GM13977 (cell line): Measurements from ENCODE around the gene AGGF1.
A peak's percentile ranks its signal among the peaks of the same experiment; 100 is the strongest.
"Not testable (repeated sequence)": the region's sequence is repeated elsewhere in the genome, so short reads cannot be mapped to it uniquely, and the experiment has no call there.

Source experiments
- DNase-seq: peaks from one replicate; pipeline ENCODE4 v3.0.0; 2012; ENCODE audit warnings: low spot score
- CTCF ChIP-seq: IDR thresholded peaks from 2 replicates; pipeline ENCODE4 v1.5.1; 2012; ENCODE audit warnings: mild to moderate bottlenecking, control low read depth; ENCODE audit not compliant: insufficient read depth; ENCODE audit errors: extremely low read depth, missing control alignments
- in situ Hi-C: fragments of 300-500 bp; cut with MboI; formaldehyde crosslinking; loops from one replicate; pipeline ENCODE4 v1.12.0; 2022; ENCODE audit warnings: low sequenced_read_pairs, low pct_unique_long_range_greater_than_20kb, mixed read lengths, inconsistent platforms; ENCODE audit not compliant: unreplicated experiment

Gene AGGF1

GRCh38 chr5:77066823-77067442 lies 36.7 kb downstream of the AGGF1 start:
- no peak for TF ChIP-seq CTCF
- in situ Hi-C loops = no loop called here
- DNase-seq = no peak

- no peak for TF ChIP-seq CTCF
Measured at GRCh38 chr5:77073667-77074066, 43.5 kb downstream of the AGGF1 start.

DNA sequence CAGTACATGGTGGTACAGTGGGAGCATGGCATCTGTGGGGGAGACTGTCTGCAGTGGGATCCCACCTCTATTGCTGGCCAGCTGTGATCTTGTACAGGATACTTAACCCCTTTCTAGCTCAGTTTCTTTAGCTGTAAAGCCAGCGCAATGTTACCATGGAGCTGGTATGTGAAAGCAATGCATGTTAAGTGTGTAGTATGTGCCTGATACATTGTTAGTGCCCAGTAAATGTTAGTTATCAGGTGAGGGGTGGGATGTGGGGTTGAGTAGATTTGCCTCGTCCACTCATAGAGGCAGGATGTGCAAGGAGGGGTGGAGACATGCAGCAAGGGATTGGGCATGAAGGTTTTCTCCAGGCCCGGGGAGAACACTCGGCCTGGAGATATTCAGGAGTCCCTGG lies 44.5 kb downstream of the AGGF1 start:
- in situ Hi-C loops = no loop called here
- no peak for DNase-seq
- TF ChIP-seq CTCF = no peak

More at GRCh38 chr5:77073667-77074066, 43.5 kb downstream of the AGGF1 start:
- in situ Hi-C loops = no loop called here
- DNase-seq = no peak

DNA sequence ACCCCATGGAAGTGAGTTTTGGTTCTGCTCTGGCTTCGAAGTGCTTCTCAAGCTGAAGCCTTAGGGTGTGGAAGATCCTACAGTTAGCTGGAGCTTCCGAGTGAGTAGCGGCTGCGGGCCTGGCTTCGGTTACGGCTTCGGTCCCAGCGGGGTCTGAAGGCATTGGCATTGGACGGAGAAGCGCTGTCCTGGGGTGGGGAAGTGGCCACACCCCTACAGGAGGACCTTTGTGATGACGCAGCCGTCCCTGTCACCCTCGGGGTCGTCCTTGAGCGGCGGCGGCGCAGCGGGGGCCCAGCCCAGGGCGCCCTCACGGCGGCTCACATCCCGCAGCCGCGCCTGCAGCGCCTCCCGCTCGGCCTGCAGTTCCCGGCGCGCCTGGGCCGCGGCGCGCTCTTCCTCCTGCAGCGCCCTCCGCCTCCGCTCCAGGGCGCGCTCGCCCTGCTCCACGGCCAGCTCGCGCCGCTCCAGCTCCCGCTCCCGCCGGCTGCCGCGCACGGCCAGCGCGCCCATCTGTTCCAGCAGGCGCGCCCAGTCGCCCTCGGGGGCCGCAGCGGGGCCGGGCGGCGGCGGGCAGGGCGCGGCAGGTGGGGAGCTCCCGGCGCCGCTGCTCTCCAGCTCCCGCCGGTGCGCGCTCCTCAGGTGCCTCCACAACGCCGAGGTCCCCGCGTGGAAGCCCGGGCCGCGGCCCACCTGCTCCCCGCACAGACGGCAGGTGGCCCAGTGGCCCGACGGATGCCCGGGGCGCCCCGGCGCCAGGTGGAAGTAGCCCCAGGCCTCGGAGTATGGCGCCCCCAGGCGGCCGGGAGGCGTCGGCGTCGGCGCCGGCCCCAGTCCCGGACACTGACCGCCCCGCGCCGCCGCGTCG lies 47.0 kb downstream of the AGGF1 start:
- peak; percentile 88 for DNase-seq
- in situ Hi-C loops = no loop called here
- TF ChIP-seq CTCF = peak; percentile 94

DNA sequence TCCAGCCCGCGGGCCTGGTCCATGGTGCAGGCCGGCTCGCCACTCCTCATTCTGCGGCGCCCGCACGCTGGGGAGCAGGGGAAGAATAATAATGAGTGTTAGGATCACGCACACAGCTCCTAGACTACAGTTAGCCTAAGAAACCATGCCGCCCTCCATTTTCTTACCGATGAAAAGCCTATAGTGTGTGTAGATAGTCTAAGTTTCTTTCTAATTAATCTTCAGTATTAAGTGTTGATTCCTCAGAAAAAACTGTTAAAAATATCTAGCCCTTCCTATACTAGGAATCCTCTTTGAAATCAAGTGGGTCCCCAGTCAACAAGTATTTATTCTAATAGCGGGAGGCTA lies 47.6 kb downstream of the AGGF1 start:
- no peak for DNase-seq
- TF ChIP-seq CTCF = no peak
- in situ Hi-C loops = no loop called here

DNA sequence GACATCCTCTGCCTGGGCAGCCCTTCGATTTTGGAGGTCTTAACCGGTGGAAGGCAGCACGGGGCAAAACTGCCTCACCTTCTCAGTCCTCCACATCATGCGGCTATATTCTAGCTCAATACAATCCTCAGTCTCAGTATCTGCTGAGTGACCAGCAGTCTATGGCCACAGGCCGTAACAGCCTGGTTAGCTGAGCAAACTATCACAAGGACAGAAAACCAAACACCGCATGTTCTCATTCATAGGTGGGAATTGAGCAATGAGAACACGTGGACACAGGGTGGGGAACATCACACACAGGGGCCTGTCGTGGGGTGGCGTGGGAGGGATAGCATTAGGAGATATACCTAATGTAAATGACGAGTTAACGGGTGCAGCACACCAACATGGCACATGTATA lies 50.3 kb downstream of the AGGF1 start:
- in situ Hi-C loops = loop anchor here (10.0 kb wide), 1 partner anchor 216 kb away; no protein-coding TSS in a partner anchor
- not testable (repeated sequence) for DNase-seq

GRCh38 chr5:77080905-77081304 lies 50.7 kb downstream of the AGGF1 start:
- no peak for TF ChIP-seq CTCF
- in situ Hi-C loops = loop anchor here (10.0 kb wide), 1 partner anchor 216 kb away; no protein-coding TSS in a partner anchor
- no peak for DNase-seq
